ENCODE measurements around the gene YPEL1. TPM values are rescaled to one million over a fixed set of nuclear protein-coding genes. Genes with fewer than 3 reads are reported as not detected.

The YPEL1 gene
- total and polyA plus RNA-seq, 4 donors = 0.83 to 4.8 (median 2.2) TPM

- DNase-seq (ENCODE audit: low spot score) = no peak
- TF ChIP-seq SP1 (IDR thresholded peaks at IDR 0.05) (no peak), ZBTB33 (IDR thresholded peaks at IDR 0.05) (no peak), RAD21 (IDR thresholded peaks at IDR 0.05) (no peak), FOXA2 (IDR thresholded peaks at IDR 0.05) (no peak), NR2F2 (IDR thresholded peaks at IDR 0.05) (no peak), TAF1 (conservative IDR thresholded peaks at IDR 0.05) (no peak), EGR1 (IDR thresholded peaks at IDR 0.05; ENCODE audit: low read depth in 2 of 2) (no peak), FOXA1 (IDR thresholded peaks at IDR 0.05) (no peak)
- TF ChIP-seq, protein P1, sequence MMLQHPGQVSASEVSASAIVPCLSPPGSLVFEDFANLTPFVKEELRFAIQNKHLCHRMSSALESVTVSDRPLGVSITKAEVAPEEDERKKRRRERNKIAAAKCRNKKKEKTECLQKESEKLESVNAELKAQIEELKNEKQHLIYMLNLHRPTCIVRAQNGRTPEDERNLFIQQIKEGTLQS (IDR thresholded peaks at IDR 0.05) = no peak
- TF ChIP-seq, protein P2, sequence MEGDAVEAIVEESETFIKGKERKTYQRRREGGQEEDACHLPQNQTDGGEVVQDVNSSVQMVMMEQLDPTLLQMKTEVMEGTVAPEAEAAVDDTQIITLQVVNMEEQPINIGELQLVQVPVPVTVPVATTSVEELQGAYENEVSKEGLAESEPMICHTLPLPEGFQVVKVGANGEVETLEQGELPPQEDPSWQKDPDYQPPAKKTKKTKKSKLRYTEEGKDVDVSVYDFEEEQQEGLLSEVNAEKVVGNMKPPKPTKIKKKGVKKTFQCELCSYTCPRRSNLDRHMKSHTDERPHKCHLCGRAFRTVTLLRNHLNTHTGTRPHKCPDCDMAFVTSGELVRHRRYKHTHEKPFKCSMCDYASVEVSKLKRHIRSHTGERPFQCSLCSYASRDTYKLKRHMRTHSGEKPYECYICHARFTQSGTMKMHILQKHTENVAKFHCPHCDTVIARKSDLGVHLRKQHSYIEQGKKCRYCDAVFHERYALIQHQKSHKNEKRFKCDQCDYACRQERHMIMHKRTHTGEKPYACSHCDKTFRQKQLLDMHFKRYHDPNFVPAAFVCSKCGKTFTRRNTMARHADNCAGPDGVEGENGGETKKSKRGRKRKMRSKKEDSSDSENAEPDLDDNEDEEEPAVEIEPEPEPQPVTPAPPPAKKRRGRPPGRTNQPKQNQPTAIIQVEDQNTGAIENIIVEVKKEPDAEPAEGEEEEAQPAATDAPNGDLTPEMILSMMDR (IDR thresholded peaks at IDR 0.05; ENCODE audit: low read depth, low read length, missing input control) = no peak
- no peak overlapping the region for H3K4me3 ChIP-seq (ENCODE audit: low read depth in 1 of 3, low read length in 3 of 3)
- peaks cover 3 to 12% (median 10%) of the 10 kb centered on the region in 4 donors for H3K4me1 ChIP-seq (ENCODE audit: control insufficient read depth in 4 of 4, insufficient read depth in 4 of 4, low read length in 3 of 4)
- no peaks in the 10 kb centered on the region for H3K9me3 ChIP-seq (ENCODE audit: control insufficient read depth in 4 of 4, low read length in 3 of 4)
- no peaks in the 10 kb centered on the region for H3K27me3 ChIP-seq (ENCODE audit: control insufficient read depth in 4 of 4, insufficient read depth in 4 of 4, low read length in 3 of 4)
- 72% methylated on average over 7 of the region's 7 CpGs for WGBS
- H3K9ac ChIP-seq (ENCODE audit: low read depth in 1 of 2, low read length in 2 of 2) = no peak overlapping the region
- H3K36me3 ChIP-seq (ENCODE audit: control insufficient read depth in 4 of 4, insufficient read depth in 3 of 4, low read depth in 1 of 4, low read length in 3 of 4) = no peaks in the 10 kb centered on the region
- no peak overlapping the region for H3K27ac ChIP-seq (ENCODE audit: low read depth in 1 of 2, low read length in 2 of 2)
These were observed 3.4 kb upstream of the YPEL1 start for GRCh38 chr22:21738966-21739365.

DNA sequence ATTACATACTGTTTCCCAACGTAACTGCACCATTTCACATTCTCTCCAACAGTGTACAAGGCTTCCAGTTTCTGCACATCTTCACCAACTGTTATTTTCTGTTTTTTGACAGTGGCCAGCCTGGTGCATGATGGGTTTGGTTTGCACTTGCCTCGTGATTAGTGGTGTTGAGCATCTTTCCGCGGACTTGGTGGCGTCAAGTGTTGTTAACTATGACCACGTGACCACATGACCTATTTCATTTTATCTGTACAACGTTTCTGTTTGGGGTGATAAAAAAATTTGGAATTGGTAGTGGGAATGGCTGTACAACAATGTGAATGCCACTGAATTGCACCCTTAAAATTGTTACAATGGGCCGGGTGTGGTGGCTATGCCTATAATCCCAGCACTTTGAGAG, 2.5 kb upstream of the YPEL1 start:
- Histone ChIP-seq H3K9ac (ENCODE audit: low read depth in 1 of 2, low read length in 2 of 2) (no peak overlapping the region), H3K27me3 (ENCODE audit: control insufficient read depth in 4 of 4, insufficient read depth in 4 of 4, low read length in 3 of 4) (no peaks in the 10 kb centered on the region), H3K4me1 (ENCODE audit: control insufficient read depth in 4 of 4, insufficient read depth in 4 of 4, low read length in 3 of 4) (peaks cover 3 to 12% (median 10%) of the 10 kb centered on the region in 4 donors), H3K4me3 (ENCODE audit: low read depth in 1 of 3, low read length in 3 of 3) (no peak overlapping the region), H3K27ac (ENCODE audit: low read depth in 1 of 2, low read length in 2 of 2) (no peak overlapping the region), H3K9me3 (ENCODE audit: control insufficient read depth in 4 of 4, low read length in 3 of 4) (no peaks in the 10 kb centered on the region), H3K36me3 (ENCODE audit: control insufficient read depth in 4 of 4, insufficient read depth in 3 of 4, low read depth in 1 of 4, low read length in 3 of 4) (no peaks in the 10 kb centered on the region)
- TF ChIP-seq MAX (IDR thresholded peaks at IDR 0.05) = no peak
- no peak for TF ChIP-seq HNF4G (IDR thresholded peaks at IDR 0.05)
- no peak for TF ChIP-seq RXRA (IDR thresholded peaks at IDR 0.05)
- TF ChIP-seq NR2F2 (IDR thresholded peaks at IDR 0.05) = no peak
- no peak for TF ChIP-seq HNF4A (conservative IDR thresholded peaks at IDR 0.05)
- no peak for TF ChIP-seq GABPA (IDR thresholded peaks at IDR 0.05 in 1 of 2, conservative IDR thresholded peaks at IDR 0.05 in 1 of 2)
- no peak for TF ChIP-seq RAD21 (IDR thresholded peaks at IDR 0.05)
- TF ChIP-seq TAF1 (conservative IDR thresholded peaks at IDR 0.05) = no peak
- TF ChIP-seq ZBTB33 (IDR thresholded peaks at IDR 0.05) = no peak
- TF ChIP-seq REST (IDR thresholded peaks at IDR 0.05) = no peak
- no peak for TF ChIP-seq YY1 (IDR thresholded peaks at IDR 0.05)
- TF ChIP-seq SP1 (IDR thresholded peaks at IDR 0.05) = no peak
- no peak for TF ChIP-seq FOXA1 (IDR thresholded peaks at IDR 0.05)
- TF ChIP-seq, protein P2 (IDR thresholded peaks at IDR 0.05; ENCODE audit: low read depth, low read length, missing input control) = no peak
- 84% methylated on average over 8 of the region's 8 CpGs for WGBS
- DNase-seq (ENCODE audit: low spot score) = no peak

Measured in liver (tissue), 9 donors.